Hepatocyte (in vitro differentiated cells): ENCODE data around the gene AP1G2.

Experiments
- CTCF ChIP-seq: fragments of 200-600 bp; sonication (generic); IDR thresholded peaks from 2 replicates; pipeline ENCODE4 v1.5.1; 2016; ENCODE audit warnings: antibody characterized with exemption, mild to moderate bottlenecking; ENCODE audit not compliant: poor library complexity
- EZH2 ChIP-seq: fragments of 200-600 bp; sonication (generic); IDR thresholded peaks from 2 replicates; pipeline ENCODE4 v1.6.1; 2016; ENCODE audit warnings: antibody characterized with exemption, mild to moderate bottlenecking, borderline replicate concordance
- EZH2phosphoT487 ChIP-seq: fragments of 200-600 bp; sonication (generic); IDR thresholded peaks from one replicate; pipeline ENCODE4 v1.6.1; 2018; ENCODE audit warnings: antibody characterized with exemption, mild to moderate bottlenecking, low read depth, moderate library complexity; ENCODE audit not compliant: unreplicated experiment, severe bottlenecking

DNA sequence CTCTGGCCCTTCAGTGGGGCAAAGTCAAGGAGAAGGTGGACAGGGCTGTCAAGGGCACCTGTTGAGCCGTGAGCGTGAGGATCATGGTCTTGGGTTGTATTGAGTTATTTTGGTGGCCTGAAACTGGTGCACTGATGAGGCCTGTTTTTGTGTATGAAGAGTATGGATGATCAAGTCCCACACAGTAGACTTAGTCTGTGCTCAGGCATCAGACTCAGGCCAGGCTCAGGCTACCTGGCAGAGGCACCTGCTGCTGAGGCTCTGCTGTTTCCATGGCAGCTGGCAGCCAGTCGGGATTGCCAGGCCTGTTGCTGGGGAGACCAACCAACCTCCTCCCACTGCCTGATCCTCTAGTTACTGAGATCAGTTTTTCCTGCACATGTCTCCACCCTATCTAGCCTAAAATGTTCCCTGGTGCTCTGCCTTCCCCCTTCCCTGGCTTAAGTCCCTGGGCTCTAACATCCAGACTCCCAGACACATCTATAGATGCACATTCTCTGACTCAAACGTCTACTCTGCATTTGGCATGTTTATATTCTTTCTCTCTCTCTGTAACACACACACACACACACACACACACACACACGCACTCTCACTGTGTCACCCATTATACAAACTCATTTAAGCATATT, 5.9 kb upstream of the AP1G2 start:
- TF ChIP-seq CTCF: no peak
- no peak for TF ChIP-seq EZH2phosphoT487
- no peak for TF ChIP-seq EZH2
